HG03378 (cell line): ENCODE data around the gene LRRC8C.
"Not testable (repeated sequence)": the region's sequence is repeated elsewhere in the genome, so short reads cannot be mapped to it uniquely, and the experiment has no call there.

Experiments used
- ATAC-seq: cut with Tn5 transposase; IDR thresholded peaks from one replicate; pipeline ENCODE4 v1.9.1; 2021; ENCODE audit warnings: mild to moderate bottlenecking, moderate library complexity; ENCODE audit not compliant: unreplicated experiment

Gene LRRC8C

DNA sequence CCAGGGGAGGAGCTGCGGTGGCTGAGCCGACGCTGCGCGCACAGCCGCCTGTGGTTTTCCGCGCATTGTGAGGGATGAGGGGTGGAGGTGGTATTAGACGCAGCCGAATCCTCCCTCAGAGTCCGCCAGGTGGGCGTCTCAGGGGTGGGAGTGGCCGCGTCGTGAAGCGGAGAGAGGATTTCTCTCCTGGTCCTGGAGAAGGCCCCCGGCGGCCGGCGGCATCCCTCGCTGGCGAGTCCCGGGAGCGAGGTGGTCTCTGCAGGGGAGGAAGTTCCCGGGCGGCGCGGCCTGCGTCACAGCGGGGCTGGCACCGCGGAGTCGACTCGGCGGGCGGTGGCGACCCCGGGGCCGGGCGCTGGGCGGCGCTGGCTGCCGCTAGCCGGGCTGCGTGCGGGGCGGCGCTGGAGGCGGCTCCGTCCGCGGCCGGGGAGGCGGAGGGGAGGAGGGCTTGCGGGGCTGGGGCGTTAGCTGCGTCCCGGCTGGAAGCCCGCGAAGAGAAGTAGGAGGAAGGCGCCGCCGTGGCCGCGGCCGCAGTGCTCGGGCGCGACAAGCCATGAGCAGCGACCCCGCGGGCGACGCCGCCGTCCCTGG is at the start of gene LRRC8C:
Gene LRRC8C, plus strand, starts transcription at position 464 of the 591 bp plus-strand sequence. CDS start 53,354 bp downstream, outside the sequence.
- peak; percentile 69 for ATAC-seq

DNA sequence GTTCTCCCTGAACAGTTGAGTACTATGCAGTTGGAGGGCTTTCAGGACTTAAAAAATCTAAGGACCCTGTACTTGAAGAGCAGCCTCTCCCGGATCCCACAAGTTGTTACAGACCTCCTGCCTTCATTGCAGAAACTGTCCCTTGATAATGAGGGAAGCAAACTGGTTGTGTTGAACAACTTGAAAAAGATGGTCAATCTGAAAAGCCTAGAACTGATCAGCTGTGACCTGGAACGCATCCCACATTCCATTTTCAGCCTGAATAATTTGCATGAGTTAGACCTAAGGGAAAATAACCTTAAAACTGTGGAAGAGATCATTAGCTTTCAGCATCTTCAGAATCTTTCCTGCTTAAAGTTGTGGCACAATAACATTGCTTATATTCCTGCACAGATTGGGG is 48.7 kb upstream of the LRRC8C start:
- ATAC-seq: no peak

DNA sequence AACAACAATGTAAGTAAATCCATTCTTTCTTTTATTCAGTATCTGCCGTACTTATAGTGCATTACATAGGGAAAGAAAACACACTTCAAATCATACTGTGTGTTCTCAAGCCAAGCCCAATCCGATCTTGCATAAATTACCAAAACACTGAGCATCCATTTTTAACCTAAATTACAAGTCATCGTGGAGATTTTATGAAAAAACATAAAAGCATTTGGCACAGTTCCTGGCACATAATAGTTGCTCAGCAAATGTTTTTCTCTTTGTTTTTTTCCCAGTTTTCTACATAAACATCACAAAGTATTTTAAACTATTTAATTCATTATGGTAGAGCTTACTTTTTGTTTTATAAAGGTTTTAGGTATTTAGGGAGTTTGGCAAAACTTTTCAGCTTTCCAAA is 48.1 kb upstream of the LRRC8C start:
- ATAC-seq: no peak

DNA sequence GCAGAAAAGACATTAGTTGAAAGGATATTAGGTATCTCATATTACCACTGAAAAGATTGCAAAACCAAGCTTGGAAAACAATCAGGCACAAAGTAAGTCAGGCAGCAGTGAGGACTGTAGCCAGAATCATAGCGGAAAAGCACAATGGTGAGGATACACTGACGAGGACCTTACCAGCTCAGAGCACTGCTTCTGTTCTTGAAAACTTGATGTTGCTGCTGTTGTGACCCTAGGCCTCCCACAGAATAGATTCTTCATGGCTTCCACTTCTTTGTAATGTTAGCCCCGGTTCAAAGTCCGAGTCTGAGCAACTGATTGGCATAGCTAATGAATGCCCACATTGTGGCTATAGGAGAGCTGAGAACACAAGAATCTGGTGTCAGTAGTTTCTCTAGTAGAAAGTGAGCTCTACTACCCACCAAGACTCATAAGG is 45.2 kb upstream of the LRRC8C start:
- no peak for ATAC-seq

DNA sequence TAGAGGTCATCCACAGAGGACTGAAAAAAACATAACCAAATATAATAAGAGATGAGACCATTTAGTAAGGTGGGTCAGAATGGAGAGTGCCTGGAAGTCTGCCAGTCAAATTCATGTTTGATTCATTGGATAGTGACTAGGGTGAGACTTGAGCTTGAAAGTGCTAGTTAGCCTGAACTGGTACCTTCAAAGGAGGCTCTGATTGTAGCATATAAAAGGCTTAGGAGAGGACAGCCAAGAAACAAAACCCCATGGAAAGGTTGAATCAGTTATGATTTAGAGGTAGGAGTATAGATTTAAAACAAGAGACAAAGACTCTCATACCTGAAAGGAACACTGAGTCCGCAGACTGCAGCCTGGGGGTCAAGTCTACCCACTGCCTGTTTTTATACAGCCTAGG is 44.4 kb upstream of the LRRC8C start:
- ATAC-seq: no peak

DNA sequence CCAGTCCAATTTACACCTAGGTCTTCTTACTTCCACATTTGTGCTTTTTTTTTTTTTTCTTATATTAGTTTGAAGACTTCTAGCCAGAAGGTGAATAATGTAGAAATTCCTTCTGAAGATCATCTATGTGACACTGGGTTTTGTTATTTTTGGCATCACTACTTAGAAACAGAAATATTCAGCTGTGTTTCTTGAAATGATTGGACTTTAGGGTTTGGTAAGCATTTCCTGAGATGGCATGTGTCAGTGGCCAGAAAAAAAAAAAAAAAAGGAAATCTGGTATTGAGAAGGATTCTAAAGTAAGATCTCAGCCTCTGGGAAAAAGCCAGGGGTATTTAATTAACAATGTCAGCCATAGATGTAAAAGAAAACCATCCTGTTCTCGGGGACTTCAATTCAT is 43.4 kb upstream of the LRRC8C start:
- no peak for ATAC-seq

DNA sequence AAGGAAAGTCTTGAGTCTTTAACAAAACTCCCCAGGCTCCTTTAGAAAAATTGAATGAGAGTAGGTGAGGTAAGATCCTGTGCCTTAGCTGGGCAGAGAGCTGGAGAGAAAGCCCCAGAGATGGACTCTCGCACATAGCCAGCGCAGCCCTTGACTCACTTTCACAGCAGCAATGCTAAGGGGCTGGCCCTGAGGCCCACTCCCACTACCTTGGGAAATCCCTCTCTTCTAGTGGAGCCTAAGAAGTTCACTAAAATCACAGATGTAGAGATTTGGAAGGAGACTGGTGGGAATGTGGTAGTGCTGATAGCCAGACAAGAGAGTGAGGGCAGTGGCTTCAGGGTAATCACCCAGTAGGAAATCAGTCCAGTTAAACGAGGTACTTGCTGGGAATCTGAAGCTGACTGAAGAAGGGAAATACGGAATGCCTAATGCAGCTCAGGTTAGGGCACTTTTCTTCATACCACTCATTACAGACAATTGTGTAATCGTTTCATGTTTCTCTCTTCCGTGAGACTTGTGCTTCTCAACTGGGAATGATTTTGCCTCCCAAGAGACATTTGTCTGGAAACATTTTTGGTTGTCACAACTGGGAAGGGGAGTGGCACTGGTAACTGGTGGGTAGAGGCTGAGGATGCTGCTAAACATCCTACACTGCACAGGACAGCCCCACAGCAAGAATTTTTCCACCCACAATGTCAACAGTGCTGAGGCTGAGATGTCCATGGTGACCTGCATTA is 42.4 kb upstream of the LRRC8C start:
- no peak for ATAC-seq

DNA sequence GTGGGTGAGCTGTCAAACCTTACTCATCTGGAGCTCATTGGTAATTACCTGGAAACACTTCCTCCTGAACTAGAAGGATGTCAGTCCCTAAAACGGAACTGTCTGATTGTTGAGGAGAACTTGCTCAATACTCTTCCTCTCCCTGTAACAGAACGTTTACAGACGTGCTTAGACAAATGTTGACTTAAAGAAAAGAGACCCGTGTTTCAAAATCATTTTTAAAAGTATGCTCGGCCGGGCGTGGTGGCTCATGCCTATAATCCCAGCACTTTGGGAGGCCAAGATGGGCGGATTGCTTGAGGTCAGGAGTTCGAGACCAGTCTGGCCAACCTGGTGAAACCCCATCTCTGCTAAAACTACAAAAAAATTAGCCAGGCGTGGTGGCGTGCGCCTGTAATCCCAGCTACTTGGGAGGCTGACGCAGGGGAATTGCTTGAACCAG is 40.0 kb upstream of the LRRC8C start:
- not testable (repeated sequence) for ATAC-seq

DNA sequence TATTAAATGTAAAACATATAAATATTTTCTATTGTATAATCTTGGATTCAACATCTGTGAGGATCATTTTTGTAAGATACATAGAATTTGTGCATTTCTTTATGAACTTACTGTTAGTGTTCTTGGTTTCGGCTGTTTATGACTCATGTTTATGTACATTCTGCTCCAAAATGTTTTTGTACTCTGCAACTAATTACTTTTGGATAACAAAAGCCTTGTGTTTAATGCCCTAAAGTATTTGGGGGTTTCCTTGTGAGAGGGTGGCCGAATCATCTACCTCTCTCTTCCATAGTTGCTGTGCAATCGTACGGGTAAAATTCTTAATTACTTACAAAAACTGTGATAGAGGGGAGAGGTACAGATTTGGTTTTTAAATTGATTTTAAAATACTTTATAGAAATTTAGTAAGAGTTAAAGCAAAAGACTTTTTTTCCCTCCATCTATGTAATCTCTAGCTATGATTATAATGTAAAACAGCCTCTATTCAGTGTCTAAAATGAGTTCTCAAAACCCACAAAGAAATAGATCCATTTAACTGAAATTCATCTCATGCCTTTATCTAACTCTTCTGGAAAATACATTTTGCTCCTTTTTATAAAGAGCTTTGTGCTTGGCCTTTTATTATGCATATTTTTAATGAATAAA is 38.7 kb upstream of the LRRC8C start:
- ATAC-seq: no peak

DNA sequence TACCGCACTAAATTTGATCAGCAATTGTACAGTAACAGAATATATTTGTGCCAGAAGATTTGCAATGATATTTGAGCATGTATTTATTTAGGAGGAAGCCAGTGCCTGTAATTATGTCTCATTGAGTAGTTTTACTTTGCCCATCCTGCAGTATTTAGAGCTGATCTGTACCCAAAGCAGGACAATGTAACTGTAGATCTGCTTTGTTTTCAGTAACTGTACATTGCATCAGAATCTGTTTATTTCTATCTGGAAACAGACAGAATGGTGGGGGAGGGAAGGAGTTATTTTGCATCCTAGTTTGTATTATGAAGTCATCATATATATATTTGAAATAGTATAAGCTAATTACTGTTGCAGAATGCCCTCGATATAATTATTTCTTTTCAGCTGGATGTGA is 36.2 kb upstream of the LRRC8C start:
- ATAC-seq: no peak

DNA sequence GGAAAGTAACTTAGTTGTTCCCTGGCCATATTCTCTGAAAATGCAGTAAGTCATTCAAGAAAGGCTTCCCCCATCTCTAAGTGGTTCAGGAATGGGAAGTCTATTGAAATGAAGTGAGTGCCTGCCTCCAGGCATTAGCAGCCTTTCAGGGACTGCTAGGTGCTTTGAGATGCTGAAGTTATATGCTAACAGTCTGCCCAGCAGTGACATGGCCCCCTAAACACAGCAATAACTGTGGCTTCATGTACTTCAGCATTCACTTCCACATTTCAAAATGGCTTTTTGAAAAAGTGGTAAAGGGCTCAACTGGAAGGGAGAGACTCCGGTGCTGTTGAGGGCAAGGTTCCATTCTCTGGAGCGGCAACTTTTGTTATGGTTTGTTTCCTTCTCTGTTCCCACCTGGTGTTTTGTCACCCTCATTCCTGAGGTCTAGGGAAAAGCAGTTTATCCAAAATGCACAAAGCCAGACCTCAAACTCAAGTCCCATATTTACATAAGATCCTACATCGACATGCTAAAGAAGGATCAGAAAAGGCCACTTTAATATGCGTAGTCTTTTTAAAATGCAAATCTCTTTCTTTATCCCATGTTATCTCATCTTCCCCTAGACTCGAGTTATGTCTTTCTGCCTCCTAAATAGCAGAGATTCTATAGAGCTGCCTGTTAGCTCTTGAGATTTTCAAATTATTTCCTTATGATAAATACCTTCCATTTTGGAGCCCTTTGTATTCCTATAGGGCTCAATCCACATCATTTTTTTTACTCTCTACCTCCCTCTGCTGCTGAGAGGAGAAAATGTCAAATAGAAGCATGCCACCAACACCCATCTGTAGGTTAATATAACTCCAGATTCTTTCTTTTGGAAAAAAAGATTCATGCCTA is 34.2 kb upstream of the LRRC8C start:
- ATAC-seq: peak; percentile 58

DNA sequence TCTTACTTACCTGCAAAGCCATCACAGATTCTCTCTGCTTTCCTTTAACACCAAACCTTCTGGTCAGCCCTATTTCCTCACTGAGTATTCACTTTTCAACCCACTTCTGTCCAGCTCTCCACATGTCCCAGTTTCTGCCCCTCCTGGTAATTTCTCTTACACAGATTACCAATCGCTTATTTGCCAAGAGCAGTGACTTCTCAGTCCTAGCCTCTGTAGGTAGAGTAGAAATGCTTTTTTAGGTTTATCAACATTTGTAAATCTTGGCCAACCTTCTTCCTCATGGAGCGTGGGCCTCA is 33.6 kb upstream of the LRRC8C start:
- no peak for ATAC-seq

DNA sequence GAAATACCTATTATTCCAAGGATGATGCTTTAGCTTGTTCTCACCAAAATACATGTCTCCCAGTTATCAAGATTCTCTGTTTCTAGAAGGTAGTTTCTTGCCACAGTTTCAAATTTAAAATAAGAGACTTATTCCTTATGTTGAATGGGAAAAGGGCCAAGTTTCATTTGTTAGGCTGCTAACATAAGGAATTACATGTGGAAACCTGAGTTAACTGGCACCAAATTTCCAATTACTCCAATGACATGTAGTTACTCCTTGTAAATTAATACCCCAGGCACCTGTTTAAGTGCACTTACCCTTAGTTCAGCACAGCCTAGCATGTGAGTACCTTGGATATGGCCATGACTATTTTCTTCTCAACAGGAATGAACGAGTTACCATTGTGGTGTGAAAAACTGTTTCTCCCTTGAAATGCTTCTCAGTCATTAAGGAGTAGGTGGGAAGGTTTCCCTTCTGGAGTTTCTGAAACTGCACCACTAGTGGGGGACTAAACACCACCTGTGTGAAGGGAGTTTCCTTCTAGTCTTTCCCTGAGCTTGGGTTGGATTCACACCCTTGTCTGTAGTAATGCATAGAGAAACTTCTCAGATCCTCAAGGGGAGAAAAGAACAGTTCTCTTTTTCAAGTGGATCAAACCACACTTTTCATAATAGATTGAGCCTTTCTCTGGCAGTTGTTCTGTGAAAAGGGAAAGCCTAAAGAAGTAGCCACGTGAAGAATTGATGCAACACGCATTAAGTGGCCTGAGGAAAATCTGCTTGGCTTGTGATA is 32.3 kb upstream of the LRRC8C start:
- ATAC-seq: no peak

DNA sequence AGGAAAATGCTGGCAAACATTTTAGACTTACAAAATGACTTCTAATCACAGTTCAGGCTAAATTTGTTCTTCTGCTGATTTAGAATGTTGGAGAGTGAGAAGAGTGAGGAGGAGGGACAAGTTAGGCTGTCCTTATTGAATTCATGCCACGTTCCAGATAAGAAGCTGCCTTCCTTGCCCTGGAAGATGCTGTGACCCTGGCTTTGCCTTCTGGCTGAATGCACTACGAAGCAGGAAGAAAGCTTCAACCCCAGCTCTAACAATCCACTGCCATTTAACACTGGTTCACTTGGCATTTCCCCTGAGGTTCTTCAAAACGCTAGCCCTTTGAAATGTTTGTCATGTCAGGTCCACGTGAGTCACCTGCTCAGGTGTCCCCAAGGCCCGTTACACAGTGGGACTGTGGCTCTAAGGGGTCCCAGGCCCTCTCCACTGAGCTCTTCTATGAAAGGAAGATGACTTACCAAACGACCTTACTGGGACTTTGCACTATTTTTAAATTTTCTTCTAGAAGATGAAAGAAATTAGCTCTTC is 30.0 kb upstream of the LRRC8C start:
- no peak for ATAC-seq

DNA sequence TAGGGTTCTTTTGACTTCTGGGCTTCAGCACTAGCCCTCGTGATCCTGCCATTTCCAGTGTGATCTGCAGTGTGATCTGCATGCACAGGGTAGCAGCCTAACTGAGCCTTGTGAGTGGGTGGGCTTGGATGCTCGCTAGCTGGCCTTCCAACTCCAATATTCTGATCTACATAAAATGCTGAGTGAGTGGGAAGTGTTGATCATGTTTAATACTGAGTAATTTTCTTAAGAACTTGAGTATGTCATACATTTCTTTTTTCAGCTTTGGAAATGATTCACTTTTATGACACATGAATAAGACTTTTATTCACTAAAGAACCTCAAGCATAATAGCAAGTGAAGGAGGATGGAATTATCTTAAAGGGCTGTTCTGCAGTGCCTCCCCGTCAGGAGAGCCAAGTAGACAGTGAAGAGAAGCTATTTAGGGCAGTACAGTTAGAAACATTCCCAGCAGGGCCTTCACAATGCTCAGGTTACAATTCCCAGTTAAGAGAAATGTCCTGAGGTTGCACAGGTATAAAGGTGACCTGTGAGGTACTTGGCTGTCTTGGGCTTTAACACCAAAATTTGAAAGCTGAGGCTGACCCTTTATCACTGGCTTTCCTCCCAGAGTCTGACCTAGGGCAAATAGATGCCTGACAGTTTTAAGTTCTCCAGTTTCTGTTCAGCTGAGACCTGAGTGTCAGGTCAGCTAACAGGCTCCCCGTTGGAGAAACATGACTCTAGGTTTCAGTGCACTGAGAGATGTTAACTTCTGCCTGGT is 29.1 kb upstream of the LRRC8C start:
- no peak for ATAC-seq

DNA sequence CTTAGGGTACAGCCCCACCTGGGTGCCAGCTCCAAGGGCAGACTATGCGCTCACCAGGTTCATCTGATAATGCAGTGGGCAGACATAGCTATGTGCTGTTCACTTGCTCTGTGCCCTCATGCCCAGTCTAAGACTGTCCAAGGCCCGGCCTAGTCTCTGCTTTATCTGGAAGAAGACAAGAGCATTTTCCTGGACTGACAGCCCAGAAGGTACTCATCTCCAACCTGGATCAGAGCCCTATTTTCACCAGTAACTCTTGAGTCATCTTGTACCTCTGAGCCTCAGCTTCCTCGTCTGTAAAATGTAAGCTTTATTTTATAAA is 28.5 kb upstream of the LRRC8C start:
- no peak for ATAC-seq

DNA sequence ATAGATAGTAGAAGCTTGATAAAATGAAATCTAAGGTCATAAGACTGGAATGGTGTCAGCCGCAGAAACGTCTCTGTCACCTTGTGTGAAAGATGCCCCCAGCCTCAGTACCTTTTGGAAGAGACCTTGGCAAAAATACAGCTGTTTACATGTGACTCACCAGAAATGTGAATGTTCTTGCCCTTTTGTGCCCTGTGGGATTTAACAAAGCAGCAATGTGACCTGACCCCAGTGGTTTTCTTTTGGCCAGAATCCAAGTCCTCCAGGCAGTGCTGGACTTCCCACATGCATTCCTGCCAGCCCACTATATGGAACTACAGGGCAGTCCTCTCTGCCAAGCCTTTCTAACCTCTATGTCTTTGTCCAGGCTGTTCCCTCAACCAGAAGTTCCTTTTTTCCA is 27.2 kb upstream of the LRRC8C start:
- no peak for ATAC-seq

DNA sequence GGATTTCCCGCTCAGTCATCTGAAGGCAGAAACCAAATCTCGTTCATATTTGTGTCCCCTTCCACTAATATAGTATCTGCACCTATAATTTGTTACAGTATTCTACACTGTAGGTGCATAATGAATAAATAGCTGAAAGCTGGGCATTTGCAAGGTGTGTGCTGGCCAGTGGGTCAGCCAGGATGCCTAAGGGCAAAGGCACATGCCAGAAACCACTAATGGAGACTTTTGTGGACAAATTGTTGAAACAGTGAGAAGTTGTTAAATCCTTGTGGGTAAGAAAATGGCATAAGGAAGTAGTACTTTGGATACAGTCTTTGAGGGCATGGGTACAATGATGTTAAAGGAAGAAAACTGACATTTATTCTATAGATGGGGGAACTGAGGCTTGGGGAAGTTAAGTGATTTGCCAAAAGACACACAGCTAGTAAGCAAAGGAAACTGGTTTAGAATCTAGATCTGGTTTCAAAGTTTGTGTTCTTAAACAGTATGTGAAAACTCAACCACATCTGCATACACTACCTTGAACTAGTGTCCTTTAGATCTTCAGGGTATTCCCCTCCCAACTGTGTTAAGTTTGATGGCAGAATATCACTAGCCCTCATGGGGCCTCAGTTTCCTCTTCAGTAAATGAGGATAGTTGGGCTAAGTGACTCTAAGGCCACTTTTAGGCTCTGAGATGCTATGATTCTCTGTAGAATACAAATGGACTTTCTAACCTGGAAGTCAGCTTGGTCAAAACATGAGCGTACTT is 26.5 kb upstream of the LRRC8C start:
- no peak for ATAC-seq

DNA sequence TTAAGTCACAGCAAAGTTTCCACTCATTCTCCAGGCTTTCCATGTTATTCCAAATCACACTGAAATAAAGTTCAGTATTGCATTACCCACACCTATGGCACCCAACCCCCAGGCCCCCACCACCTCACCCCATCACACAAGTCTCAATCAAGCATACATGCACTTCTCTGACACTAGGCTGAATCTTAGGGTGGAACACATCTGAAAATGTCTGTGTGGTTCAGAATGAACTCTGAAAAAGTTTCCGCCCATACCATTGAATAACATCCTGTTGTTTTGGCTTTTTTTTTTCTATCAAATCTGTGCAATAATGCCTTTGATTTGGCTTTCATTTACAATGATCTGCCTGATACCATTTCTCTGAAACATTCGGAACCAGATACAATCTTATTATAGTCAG is 25.8 kb upstream of the LRRC8C start:
- ATAC-seq: no peak
